ENCODE measurements around the gene KRTAP10-1.
A peak's percentile ranks its signal among the peaks of the same experiment; 100 is the strongest.

KRTAP10-1 gene

GRCh38 chr21:44527156-44527982 lies 12.6 kb downstream of the KRTAP10-1 start:
- DNase-seq: peak; percentile 5

- peak; percentile 5 for DNase-seq
These were observed 13.6 kb downstream of the KRTAP10-1 start for GRCh38 chr21:44526096-44526997.

GRCh38 chr21:44525391-44526095 lies 14.5 kb downstream of the KRTAP10-1 start:
- DNase-seq: peak; percentile 8

GRCh38 chr21:44524414-44525371 lies 15.3 kb downstream of the KRTAP10-1 start:
- DNase-seq: no peak

GRCh38 chr21:44523567-44524413 lies 16.2 kb downstream of the KRTAP10-1 start:
- no peak for DNase-seq

- no peak for DNase-seq
These were observed 17.2 kb downstream of the KRTAP10-1 start for GRCh38 chr21:44522753-44523204.

- DNase-seq: peak; percentile 12
These were observed 17.9 kb downstream of the KRTAP10-1 start for GRCh38 chr21:44521928-44522752.

GRCh38 chr21:44521301-44521927 lies 18.6 kb downstream of the KRTAP10-1 start:
- peak; percentile 9 for DNase-seq

GRCh38 chr21:44520326-44521300 lies 19.4 kb downstream of the KRTAP10-1 start:
- no peak for DNase-seq

- DNase-seq: no peak
These were observed 20.4 kb downstream of the KRTAP10-1 start for GRCh38 chr21:44519346-44520325.

GRCh38 chr21:44518686-44519085 lies 21.3 kb downstream of the KRTAP10-1 start:
- DNase-seq: no peak

- no peak for DNase-seq
These were observed 22.7 kb downstream of the KRTAP10-1 start for GRCh38 chr21:44517175-44517899.

- no peak for DNase-seq
These were observed 23.2 kb downstream of the KRTAP10-1 start for GRCh38 chr21:44516828-44517174.

GRCh38 chr21:44516342-44516741 lies 23.7 kb downstream of the KRTAP10-1 start:
- no peak for DNase-seq

GRCh38 chr21:44515359-44516165 lies 24.4 kb downstream of the KRTAP10-1 start:
- DNase-seq: no peak

Data from femur (tissue), 1 donor.